Stimulated activated CD4-positive, alpha-beta T cell treated with anti-CD3 and anti-CD28 coated beads, Interleukin-12 subunit alpha, Interleukin-12 subunit beta, amount 100 ng/mL, for 24 hours (primary cell): ENCODE data around the gene GPX5.
"Not testable (repeated sequence)": the region's sequence is repeated elsewhere in the genome, so short reads cannot be mapped to it uniquely, and the experiment has no call there.

ENCODE experiments used
- DNase-seq, 2 experiments: peaks; one replicate each; pipeline ENCODE4 v3.0.0-alpha.2; 2020; ENCODE audit warnings: low read depth in 2 of 2

The GPX5 gene

GRCh38 chr6:28525496-28526039 is at the start of gene GPX5:
TSS of gene GPX5 (plus strand) at chr6:28525881. CDS start at chr6:28526014, 133 bp downstream.
- DNase-seq: no peak

GRCh38 chr6:28478518-28478917 is 47.2 kb upstream of the GPX5 start:
- no peak for DNase-seq

- no peak for DNase-seq
Observed at GRCh38 chr6:28480253-28480932, 45.3 kb upstream of the GPX5 start.

- DNase-seq: no peak
Observed at GRCh38 chr6:28485482-28485881, 40.2 kb upstream of the GPX5 start.

GRCh38 chr6:28486533-28486932 is 39.1 kb upstream of the GPX5 start:
- DNase-seq: no peak

GRCh38 chr6:28486988-28487742 is 38.5 kb upstream of the GPX5 start:
- DNase-seq: no peak

- DNase-seq: peak; percentile 13 to 52
Observed at GRCh38 chr6:28488916-28489365, 36.7 kb upstream of the GPX5 start.

- peak; percentile 3 to 42 for DNase-seq
Observed at GRCh38 chr6:28489366-28490204, 36.1 kb upstream of the GPX5 start.

GRCh38 chr6:28490205-28490890 is 35.3 kb upstream of the GPX5 start:
- no peak for DNase-seq

- no peak for DNase-seq
Observed at GRCh38 chr6:28491984-28492317, 33.7 kb upstream of the GPX5 start.

GRCh38 chr6:28496099-28496779 is 29.4 kb upstream of the GPX5 start:
- no peak for DNase-seq

GRCh38 chr6:28497306-28497705 is 28.4 kb upstream of the GPX5 start:
- no peak for DNase-seq

- DNase-seq: no peak
Observed at GRCh38 chr6:28497893-28498292, 27.8 kb upstream of the GPX5 start.

- DNase-seq: no peak
Observed at GRCh38 chr6:28501259-28501658, 24.4 kb upstream of the GPX5 start.

GRCh38 chr6:28502136-28502535 is 23.5 kb upstream of the GPX5 start:
- not testable (repeated sequence) for DNase-seq

- not testable (repeated sequence) for DNase-seq
Observed at GRCh38 chr6:28502709-28503305, 22.9 kb upstream of the GPX5 start.

- no peak for DNase-seq
Observed at GRCh38 chr6:28505733-28506132, 19.9 kb upstream of the GPX5 start.

- no peak for DNase-seq
Observed at GRCh38 chr6:28506807-28507475, 18.7 kb upstream of the GPX5 start.

GRCh38 chr6:28511628-28512300 is 13.9 kb upstream of the GPX5 start:
- no peak for DNase-seq
